ENCODE data around the gene PRKCH. TPM values are rescaled to one million over a fixed set of nuclear protein-coding genes. Genes with fewer than 3 reads are reported as not detected.
A peak's percentile ranks its signal among the peaks of the same experiment; 100 is the strongest.

Gene PRKCH
- total RNA-seq, 1 donor from 2014 or later = 18.4 TPM

DNA sequence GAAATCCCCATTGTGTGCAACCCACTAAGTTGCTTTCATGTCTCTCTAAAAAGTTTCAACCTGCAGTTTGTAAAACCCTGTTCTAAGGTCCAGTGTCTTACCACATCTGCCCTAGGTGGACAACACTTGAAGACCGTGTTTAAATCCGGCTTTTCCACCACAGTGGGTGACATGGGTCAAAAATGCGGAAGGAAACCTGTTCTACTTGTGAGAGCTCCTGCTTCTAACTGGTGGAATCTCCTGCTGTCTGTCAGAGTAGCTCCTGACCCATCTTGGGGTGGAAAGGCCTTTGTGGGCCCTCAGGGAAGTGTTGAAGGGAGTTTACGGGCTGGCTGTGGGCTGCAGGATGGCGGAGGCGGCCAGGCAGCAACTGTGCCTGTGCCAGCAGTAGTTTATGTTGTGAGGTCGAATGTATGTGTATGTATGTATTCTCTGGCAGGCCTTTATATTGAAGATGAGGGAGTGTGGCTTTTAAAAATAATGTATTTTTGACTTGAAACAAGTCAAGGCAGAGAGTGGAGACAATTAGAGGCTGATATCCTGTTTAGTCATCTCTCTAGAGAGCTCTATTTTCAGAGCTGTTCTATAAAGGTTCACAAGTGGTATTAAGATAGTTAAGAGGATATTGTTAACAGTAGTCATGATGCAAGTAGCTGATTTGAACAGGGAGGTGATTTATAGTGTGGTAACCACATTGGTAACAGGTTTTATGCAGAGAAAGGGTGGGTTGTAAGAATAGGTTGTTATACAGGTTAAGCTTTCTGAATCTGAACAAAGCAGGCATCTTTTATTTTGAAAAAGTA lies 67.0 kb downstream of the PRKCH start:
- Histone ChIP-seq H3K4me1 (peaks cover 60% of the 10 kb centered on the region), H3K9me3 (replicated peaks) (no peaks in the 10 kb centered on the region)
- intact Hi-C loops (cut with micrococcal nuclease) = no loop called here

DNA sequence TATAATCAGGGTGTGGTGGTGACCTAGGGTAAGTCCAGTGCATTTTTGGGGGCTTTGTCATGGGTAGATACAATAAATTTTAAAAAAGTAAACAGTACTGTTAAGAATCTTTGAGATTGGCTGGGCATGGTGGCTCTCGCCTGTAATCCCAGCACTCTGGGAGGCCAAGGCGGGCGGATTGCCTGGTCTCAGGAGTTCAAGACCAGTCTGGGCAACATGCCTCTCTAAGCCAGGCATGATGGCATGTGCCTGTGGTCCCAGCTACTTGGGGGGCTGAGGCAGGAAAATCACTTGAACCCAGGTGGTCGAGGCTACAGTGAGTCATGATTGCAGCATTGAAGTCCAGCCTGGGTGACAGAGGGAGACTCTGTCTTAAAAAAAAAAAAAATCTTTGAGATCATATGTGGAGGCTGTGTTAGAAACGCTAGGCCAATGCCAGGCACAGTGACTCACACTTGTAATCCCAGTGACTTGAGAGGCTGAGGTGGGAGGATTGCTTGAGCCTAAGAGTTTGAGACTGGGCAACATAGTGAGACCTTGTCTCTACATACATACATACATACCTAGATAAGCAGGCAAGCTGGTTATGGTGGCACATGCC lies 67.7 kb downstream of the PRKCH start:
- Histone ChIP-seq H3K27me3 (ENCODE audit: low read depth) (no peaks in the 10 kb centered on the region), H3K36me3 (no peaks in the 10 kb centered on the region), H3K4me1 (peaks cover 55% of the 10 kb centered on the region), H3K9me3 (replicated peaks) (no peaks in the 10 kb centered on the region), H3K4me3 (no peak overlapping the region), H3K27ac (replicated peaks) (peak overlapping the region; percentile 67)
- TF ChIP-seq, protein P1, sequence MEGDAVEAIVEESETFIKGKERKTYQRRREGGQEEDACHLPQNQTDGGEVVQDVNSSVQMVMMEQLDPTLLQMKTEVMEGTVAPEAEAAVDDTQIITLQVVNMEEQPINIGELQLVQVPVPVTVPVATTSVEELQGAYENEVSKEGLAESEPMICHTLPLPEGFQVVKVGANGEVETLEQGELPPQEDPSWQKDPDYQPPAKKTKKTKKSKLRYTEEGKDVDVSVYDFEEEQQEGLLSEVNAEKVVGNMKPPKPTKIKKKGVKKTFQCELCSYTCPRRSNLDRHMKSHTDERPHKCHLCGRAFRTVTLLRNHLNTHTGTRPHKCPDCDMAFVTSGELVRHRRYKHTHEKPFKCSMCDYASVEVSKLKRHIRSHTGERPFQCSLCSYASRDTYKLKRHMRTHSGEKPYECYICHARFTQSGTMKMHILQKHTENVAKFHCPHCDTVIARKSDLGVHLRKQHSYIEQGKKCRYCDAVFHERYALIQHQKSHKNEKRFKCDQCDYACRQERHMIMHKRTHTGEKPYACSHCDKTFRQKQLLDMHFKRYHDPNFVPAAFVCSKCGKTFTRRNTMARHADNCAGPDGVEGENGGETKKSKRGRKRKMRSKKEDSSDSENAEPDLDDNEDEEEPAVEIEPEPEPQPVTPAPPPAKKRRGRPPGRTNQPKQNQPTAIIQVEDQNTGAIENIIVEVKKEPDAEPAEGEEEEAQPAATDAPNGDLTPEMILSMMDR (IDR thresholded peaks at IDR 0.05; ENCODE audit: borderline replicate concordance) = no peak
- DNase-seq = no peak
- intact Hi-C loops (cut with micrococcal nuclease) = no loop called here

More for the DNA sequence above, 67.0 kb downstream of the PRKCH start:
- Histone ChIP-seq H3K36me3 (no peaks in the 10 kb centered on the region), H3K27ac (replicated peaks) (peak overlapping the region; percentile 67), H3K4me3 (no peak overlapping the region), H3K27me3 (ENCODE audit: low read depth) (no peaks in the 10 kb centered on the region)
- DNase-seq = no peak
- TF ChIP-seq, protein P1 (IDR thresholded peaks at IDR 0.05; ENCODE audit: borderline replicate concordance) = no peak

DNA sequence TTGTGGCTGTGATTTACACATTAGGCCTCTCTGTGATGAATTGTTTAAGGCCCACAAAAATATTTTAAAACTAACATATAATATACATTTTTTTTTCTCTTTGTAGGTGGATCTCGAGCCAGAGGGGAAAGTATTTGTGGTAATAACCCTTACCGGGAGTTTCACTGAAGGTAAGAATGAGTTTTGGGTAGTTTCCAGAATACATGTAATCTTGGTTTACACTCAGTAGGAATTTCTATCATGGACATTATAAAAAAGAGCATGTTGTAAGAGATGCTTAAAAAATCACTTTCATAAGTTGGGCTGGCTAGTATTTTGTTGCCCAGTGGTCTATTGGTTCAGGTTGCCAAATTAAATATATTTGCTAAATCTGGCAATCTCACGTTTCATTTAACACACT lies 69.7 kb downstream of the PRKCH start:
- Histone ChIP-seq H3K27ac (replicated peaks) (no peak overlapping the region), H3K27me3 (ENCODE audit: low read depth) (no peaks in the 10 kb centered on the region), H3K9me3 (replicated peaks) (no peaks in the 10 kb centered on the region)

DNA sequence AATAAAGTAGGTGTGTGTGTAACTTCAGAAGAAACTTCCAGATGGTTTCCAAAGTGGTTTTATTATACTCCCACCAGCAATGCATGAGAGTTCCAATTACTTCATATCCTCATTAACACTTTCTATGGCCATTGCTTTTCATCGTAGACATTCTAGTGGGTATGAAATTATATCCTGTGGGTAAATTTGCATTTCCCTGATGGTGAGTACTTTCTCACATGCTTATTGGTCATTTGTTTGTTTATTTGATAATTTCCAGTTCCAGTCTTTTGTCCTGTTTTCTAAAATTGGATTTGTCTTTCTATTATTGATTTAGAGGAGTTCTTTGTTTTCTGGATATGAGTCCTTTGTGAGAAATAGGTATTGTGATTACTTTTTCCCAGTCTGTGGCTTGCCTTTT lies 70.9 kb downstream of the PRKCH start:
- intact Hi-C loops (cut with micrococcal nuclease) = no loop called here
- DNase-seq = no peak
- Histone ChIP-seq H3K9me3 (replicated peaks) (no peaks in the 10 kb centered on the region), H3K36me3 (no peaks in the 10 kb centered on the region), H3K4me3 (no peak overlapping the region), H3K27ac (replicated peaks) (no peak overlapping the region), H3K4me1 (peaks cover 37% of the 10 kb centered on the region), H3K27me3 (ENCODE audit: low read depth) (no peaks in the 10 kb centered on the region)
- TF ChIP-seq, protein P1 (IDR thresholded peaks at IDR 0.05; ENCODE audit: borderline replicate concordance) = no peak

More for the DNA sequence above, 69.7 kb downstream of the PRKCH start:
- H3K4me3 ChIP-seq = no peak overlapping the region
- peaks cover 49% of the 10 kb centered on the region for H3K4me1 ChIP-seq
- DNase-seq = no peak
- H3K36me3 ChIP-seq = no peaks in the 10 kb centered on the region
- TF ChIP-seq, protein P1 (IDR thresholded peaks at IDR 0.05; ENCODE audit: borderline replicate concordance) = no peak
- intact Hi-C loops (cut with micrococcal nuclease) = no loop called here

DNA sequence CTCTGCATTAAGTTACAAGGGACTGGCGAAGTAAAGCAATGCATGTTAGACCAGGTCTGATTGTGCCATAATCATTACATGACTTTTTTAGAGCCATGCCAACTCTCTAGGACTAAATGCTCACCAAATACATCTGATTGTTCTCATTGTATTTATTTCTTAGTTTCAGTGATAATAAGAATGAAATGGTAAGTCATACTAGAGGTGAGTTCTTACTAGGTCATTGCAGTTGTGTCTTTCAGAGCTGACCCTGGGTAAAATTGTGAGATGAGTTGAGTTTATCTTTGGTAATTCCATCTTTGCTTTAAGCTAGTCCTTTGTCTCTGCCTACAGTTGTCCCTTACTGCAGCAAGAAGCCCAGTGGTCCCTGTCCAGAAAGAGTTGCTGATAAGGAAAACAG lies 73.2 kb downstream of the PRKCH start:
- DNase-seq = no peak
- Histone ChIP-seq H3K36me3 (no peaks in the 10 kb centered on the region), H3K9me3 (replicated peaks) (no peaks in the 10 kb centered on the region), H3K4me3 (no peak overlapping the region), H3K4me1 (peaks cover 14% of the 10 kb centered on the region), H3K27me3 (ENCODE audit: low read depth) (no peaks in the 10 kb centered on the region), H3K27ac (replicated peaks) (no peak overlapping the region)
- TF ChIP-seq, protein P1 (IDR thresholded peaks at IDR 0.05; ENCODE audit: borderline replicate concordance) = no peak
- intact Hi-C loops (cut with micrococcal nuclease) = no loop called here

Measured in left ventricle myocardium inferior (tissue), 1 donor.